Measurements from ENCODE around the gene SLC18A2.

SLC18A2 gene

DNA sequence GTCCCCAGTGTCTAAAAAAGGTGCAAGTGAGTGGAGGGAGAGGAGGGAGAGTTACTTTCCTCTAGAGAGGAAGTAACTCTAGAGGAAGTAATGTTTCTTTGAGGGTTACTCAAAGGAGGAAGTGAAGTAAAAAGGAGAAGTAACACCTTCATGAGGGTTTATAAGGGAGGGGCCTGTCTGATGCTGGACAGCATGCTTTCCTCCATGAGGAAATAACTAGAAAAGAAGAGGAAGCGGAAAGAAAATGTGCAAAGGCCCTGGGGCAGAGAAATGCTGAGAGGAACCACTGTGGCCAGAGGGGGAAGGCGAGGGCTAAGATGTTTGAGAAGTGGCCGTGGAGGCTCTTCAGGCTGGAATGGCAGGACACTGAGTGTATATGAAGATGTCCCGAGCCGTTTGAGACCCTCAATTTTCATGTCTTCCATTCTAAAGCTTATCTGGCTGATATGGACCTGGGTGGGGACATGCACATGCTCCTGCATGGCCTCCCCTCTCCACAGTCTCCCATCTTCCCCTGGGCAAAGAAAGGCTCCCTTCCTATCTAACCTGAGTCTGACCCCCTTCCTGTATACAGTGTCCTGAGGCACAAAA is 3.4 kb upstream of the SLC18A2 start:
- Histone ChIP-seq H3K9me3 (ENCODE audit: control insufficient read depth, insufficient read depth, low read length) (no peaks in the 10 kb centered on the region), H3K36me3 (ENCODE audit: control insufficient read depth, insufficient read depth, low read length) (no peaks in the 10 kb centered on the region), H3K27ac (ENCODE audit: low read length) (no peak overlapping the region), H3K27me3 (ENCODE audit: control insufficient read depth, insufficient read depth, low read length) (peaks cover 1% of the 10 kb centered on the region; the same call in 1 of the 2 replicates), H3K4me1 (ENCODE audit: control insufficient read depth, insufficient read depth, low read length) (no peaks in the 10 kb centered on the region), H3K4me3 (ENCODE audit: low read length) (no peak overlapping the region)
- no CpG with 5 or more reads among the region's 5 CpGs for WGBS (ENCODE audit: insufficient coverage, insufficient read length)
- no peak for DNase-seq (ENCODE audit: low read depth, low spot score)

DNA sequence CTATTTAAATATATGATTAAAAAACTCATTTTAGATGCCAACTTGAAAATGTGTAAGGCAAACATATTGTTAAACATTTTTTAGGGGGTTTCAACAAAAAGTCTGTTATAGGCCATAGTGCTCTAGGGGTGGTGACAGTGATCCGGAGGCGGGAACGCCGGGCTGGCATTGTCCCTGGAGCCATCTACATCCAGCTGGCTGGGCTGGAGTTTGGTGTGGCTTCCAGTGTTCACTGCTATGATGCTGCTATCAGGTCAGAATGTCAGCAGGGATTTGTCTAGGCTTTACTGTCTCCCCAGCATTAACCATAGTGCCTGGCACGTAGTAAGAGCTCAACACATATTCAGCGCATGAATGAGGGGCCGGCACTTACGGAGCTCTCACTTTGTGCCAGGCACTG is 1.9 kb upstream of the SLC18A2 start:
- Histone ChIP-seq H3K27ac (ENCODE audit: low read length) (no peak overlapping the region), H3K27me3 (ENCODE audit: control insufficient read depth, insufficient read depth, low read length) (peaks cover 1% of the 10 kb centered on the region; the same call in 1 of the 2 replicates), H3K4me1 (ENCODE audit: control insufficient read depth, insufficient read depth, low read length) (no peaks in the 10 kb centered on the region), H3K36me3 (ENCODE audit: control insufficient read depth, insufficient read depth, low read length) (no peaks in the 10 kb centered on the region), H3K9me3 (ENCODE audit: control insufficient read depth, insufficient read depth, low read length) (no peaks in the 10 kb centered on the region), H3K4me3 (ENCODE audit: low read length) (no peak overlapping the region)
- WGBS (ENCODE audit: insufficient coverage, insufficient read length) = no CpG with 5 or more reads among the region's 8 CpGs
- DNase-seq (ENCODE audit: low read depth, low spot score) = no peak

DNA sequence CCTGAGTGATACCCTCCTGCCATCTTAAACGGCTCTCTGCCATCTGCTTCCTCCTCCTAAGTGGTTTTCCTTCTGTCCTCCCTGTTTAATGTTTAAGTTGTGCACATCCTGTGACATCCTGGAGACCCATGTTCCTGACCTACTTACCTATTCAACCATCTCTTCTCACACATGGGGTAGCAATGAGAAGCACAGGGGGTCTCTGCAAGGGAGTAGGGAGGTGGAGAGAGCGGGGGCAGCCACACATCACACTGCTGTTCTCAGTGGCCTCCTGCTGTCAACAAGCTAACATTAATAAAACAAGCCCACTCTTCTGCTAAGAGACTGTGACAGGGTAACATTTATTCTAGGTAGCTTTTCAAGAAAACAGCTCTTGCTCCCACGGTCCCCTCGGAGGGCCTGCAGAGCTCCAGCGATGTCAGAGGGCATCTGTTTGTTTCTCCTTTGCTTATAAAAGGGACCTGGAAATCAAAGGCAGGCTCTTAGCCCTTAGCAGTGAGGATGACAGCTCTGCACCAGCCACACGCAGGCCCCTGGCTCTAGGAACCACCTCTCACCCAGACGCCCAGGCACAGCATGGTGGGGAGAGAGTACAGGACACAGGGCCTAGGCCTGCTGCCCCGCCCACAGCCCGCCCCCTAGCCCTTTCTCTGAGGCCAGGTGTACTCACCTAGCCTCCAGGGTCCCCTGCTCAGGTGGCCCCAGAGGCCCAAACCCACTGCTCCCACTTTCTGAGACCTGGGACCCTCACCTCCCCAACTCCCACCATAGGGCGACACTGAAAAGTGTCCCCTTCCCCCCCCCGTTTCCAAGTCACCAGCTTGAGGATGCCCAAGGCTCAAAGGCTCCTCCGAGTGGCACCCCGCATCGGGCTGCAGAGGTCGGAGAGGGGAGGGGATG is 943 bp upstream of the SLC18A2 start:
- Histone ChIP-seq H3K36me3 (ENCODE audit: control insufficient read depth, insufficient read depth, low read length) (no peaks in the 10 kb centered on the region), H3K27ac (ENCODE audit: low read length) (no peak overlapping the region), H3K9me3 (ENCODE audit: control insufficient read depth, insufficient read depth, low read length) (no peaks in the 10 kb centered on the region), H3K4me1 (ENCODE audit: control insufficient read depth, insufficient read depth, low read length) (no peaks in the 10 kb centered on the region), H3K4me3 (ENCODE audit: low read length) (peak overlapping the region; percentile 83; the same call in 1 of the 2 replicates), H3K27me3 (ENCODE audit: control insufficient read depth, insufficient read depth, low read length) (peaks cover 1% of the 10 kb centered on the region; the same call in 1 of the 2 replicates)
- no peak for DNase-seq (ENCODE audit: low read depth, low spot score)
- WGBS (ENCODE audit: insufficient coverage, insufficient read length) = no CpG with 5 or more reads among the region's 15 CpGs

DNA sequence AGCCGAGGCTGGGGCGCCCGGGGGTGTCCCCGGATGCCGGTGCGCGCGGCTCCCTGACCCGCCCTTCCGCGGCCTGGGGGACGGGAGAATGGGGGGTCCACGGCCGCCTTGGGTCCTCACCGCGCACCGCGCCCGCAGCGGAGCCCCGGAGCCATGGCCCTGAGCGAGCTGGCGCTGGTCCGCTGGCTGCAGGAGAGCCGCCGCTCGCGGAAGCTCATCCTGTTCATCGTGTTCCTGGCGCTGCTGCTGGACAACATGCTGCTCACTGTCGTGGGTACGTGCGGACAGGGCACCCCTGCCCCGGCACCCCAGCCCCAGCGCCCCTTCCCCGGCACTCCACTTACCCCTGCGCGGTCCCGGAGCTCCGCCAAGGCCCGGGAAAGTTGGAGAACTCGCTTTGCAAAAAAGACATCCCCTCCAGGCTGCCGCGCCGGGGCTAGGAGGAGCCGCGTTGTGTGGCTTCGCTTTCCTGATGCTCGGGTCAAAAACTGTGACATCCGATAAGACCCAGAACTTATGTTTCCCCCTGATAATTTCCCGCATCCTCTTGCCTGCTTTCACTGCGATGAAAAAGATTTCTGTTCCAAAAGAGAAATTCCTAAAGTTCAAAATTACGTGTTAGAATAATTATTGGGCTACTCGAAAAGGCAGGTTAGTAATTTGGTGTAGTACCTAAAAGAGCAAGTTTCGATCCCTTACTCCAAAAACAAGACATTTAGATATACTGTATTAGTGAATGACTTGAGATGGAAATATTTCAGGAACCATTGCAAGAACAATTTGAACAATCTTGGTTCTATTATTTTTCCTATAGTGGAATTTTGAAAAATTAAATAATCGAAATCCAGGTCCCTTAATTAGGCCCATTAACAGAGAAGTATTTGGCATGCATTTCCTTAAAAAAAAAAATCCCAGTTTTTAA is 888 bp downstream of the SLC18A2 start:
- Histone ChIP-seq H3K4me3 (ENCODE audit: low read length) (peak overlapping the region; percentile 83; the same call in 1 of the 2 replicates), H3K27me3 (ENCODE audit: control insufficient read depth, insufficient read depth, low read length) (peaks cover 1% of the 10 kb centered on the region; the same call in 1 of the 2 replicates), H3K36me3 (ENCODE audit: control insufficient read depth, insufficient read depth, low read length) (no peaks in the 10 kb centered on the region), H3K4me1 (ENCODE audit: control insufficient read depth, insufficient read depth, low read length) (no peaks in the 10 kb centered on the region), H3K27ac (ENCODE audit: low read length) (no peak overlapping the region), H3K9me3 (ENCODE audit: control insufficient read depth, insufficient read depth, low read length) (no peaks in the 10 kb centered on the region)
- WGBS (ENCODE audit: insufficient coverage, insufficient read length) = no CpG with 5 or more reads among the region's 56 CpGs
- DNase-seq (ENCODE audit: low read depth, low spot score) = no peak

DNA sequence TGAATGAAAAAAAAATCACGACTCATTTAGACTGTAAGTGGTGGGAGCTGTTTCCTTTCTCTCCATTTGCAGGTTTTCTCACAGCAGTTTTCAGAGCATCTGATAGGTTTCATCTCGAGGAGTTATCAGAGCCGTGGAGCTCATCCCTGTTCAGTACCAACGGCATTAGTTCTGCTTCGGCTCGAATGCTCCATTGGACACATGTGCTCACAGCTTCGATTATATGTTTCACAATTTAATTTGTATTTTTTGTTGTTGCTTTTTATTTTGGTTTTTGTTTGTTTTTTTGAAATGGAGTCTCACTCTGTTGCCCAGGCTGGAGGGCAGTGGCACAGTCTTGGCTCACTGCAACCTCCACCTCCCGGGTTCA is 1.5 kb downstream of the SLC18A2 start:
- H3K27ac ChIP-seq (ENCODE audit: low read length) = no peak overlapping the region
- WGBS (ENCODE audit: insufficient coverage, insufficient read length) = no CpG with 5 or more reads among the region's 8 CpGs
- peaks cover 1% of the 10 kb centered on the region; the same call in 1 of the 2 replicates for H3K27me3 ChIP-seq (ENCODE audit: control insufficient read depth, insufficient read depth, low read length)
- no peaks in the 10 kb centered on the region for H3K9me3 ChIP-seq (ENCODE audit: control insufficient read depth, insufficient read depth, low read length)
- H3K4me3 ChIP-seq (ENCODE audit: low read length) = no peak overlapping the region
- no peak for DNase-seq (ENCODE audit: low read depth, low spot score)
- no peaks in the 10 kb centered on the region for H3K36me3 ChIP-seq (ENCODE audit: control insufficient read depth, insufficient read depth, low read length)
- H3K4me1 ChIP-seq (ENCODE audit: control insufficient read depth, insufficient read depth, low read length) = no peaks in the 10 kb centered on the region

DNA sequence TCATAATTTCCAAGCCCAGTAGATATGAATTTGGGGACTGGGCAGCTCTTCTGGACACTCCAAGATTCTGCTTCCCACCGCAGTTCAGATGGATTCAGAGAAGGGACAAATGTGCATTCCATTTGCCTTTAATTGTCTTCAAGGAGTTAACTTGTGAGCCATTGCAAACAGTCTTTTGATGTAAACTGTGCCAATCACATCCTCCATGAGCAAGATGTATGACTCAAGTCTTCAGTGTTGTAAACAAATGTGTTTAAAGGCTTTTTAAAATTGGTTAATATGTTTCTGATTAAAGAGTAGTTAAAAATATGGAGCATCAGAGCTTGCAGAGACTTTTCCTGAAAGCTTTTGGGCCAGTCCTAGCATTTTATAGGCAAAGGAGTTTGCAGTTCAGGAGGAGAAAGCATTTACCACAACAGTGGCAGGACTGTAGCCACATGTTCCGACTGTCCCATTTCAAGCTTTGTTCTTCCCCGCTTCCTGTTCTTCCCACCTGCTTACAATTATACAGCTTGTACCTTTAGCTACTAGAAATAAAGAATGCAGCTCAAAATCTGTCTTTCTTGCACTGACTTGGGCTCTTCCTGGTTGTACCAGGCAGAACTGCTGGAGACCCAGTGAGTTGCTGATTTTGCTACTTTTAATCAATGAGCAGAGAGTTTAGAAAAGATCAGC is 6.2 kb downstream of the SLC18A2 start:
- no CpG with 5 or more reads among the region's 3 CpGs for WGBS (ENCODE audit: insufficient coverage, insufficient read length)
- Histone ChIP-seq H3K9me3 (ENCODE audit: control insufficient read depth, insufficient read depth, low read length) (no peaks in the 10 kb centered on the region), H3K36me3 (ENCODE audit: control insufficient read depth, insufficient read depth, low read length) (no peaks in the 10 kb centered on the region), H3K27ac (ENCODE audit: low read length) (no peak overlapping the region), H3K4me3 (ENCODE audit: low read length) (no peak overlapping the region), H3K4me1 (ENCODE audit: control insufficient read depth, insufficient read depth, low read length) (no peaks in the 10 kb centered on the region), H3K27me3 (ENCODE audit: control insufficient read depth, insufficient read depth, low read length) (no peaks in the 10 kb centered on the region; the same call in 1 of the 2 replicates)
- no peak for DNase-seq (ENCODE audit: low read depth, low spot score)

DNA sequence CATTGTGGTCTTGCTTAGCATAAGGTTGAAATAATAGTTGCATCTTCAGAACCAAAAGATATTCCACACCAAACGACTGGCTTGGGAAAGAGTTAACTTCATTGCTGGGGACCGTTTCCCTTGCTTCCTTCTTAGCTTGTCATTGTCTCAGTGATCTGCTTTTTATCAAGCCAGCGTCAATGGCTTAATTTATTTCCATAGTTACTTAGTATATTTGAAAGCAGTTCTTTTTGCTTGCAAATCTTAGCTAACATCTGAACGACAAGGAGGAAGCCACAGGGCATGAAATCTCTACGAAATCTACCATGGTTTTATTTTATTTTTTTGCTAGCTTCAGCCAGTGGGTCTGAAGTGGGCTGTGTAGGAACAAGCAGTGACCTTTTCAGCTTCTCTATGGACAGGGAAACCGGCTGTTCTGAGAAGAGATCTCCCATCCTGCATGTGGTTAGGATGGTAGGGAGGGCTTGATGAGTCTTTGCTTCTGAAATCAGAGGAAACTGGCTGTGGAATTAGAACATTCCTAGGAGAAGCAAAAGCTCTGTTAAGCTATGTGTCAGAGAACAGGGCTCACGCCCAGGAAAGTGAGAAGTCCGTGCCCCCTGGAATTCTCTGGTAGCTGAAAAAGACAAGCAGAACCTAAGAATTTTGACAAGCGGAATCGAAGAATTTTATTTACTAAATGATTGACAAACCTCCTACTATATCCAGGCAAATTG is 8.0 kb downstream of the SLC18A2 start:
- H3K36me3 ChIP-seq (ENCODE audit: control insufficient read depth, insufficient read depth, low read length) = no peaks in the 10 kb centered on the region
- no peak overlapping the region for H3K27ac ChIP-seq (ENCODE audit: low read length)
- no peak for DNase-seq (ENCODE audit: low read depth, low spot score)
- H3K27me3 ChIP-seq (ENCODE audit: control insufficient read depth, insufficient read depth, low read length) = no peaks in the 10 kb centered on the region
- no peaks in the 10 kb centered on the region for H3K9me3 ChIP-seq (ENCODE audit: control insufficient read depth, insufficient read depth, low read length)
- H3K4me3 ChIP-seq (ENCODE audit: low read length) = no peak overlapping the region
- H3K4me1 ChIP-seq (ENCODE audit: control insufficient read depth, insufficient read depth, low read length) = peaks cover 3% of the 10 kb centered on the region; the same call in 1 of the 2 replicates
- no CpG with 5 or more reads among the region's 10 CpGs for WGBS (ENCODE audit: insufficient coverage, insufficient read length)

DNA sequence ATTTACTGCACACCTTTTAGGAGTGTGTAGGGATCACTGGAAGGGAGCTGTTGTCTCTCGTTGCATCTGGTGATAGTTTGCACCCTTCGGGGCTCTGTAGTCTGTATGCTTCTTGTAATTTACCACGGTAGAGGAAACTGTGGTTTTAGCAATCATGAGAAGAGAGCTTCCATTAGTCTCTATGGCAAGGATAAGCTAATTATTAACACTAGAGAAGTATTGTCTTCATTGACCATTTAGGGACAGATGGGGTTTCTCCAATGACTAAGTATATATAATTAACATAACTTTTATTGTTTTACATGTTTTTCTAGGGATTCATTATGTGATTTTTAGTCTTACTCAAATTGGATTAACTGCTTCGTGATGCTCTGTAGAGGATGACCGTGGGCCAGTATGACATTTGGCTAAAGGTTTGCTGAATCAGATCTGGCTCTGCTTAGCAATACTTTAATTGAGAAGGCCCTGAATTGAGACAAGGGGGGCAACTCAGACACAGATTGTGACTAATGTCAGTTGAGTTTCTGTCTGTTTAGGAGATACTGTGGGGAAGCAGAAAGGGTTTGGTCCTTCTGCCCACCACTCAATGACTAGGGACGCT is 8.7 kb downstream of the SLC18A2 start:
- Histone ChIP-seq H3K36me3 (ENCODE audit: control insufficient read depth, insufficient read depth, low read length) (no peaks in the 10 kb centered on the region), H3K27me3 (ENCODE audit: control insufficient read depth, insufficient read depth, low read length) (no peaks in the 10 kb centered on the region), H3K4me1 (ENCODE audit: control insufficient read depth, insufficient read depth, low read length) (peaks cover 3% of the 10 kb centered on the region; the same call in 1 of the 2 replicates), H3K9me3 (ENCODE audit: control insufficient read depth, insufficient read depth, low read length) (no peaks in the 10 kb centered on the region), H3K4me3 (ENCODE audit: low read length) (no peak overlapping the region), H3K27ac (ENCODE audit: low read length) (no peak overlapping the region)
- no CpG with 5 or more reads among the region's 6 CpGs for WGBS (ENCODE audit: insufficient coverage, insufficient read length)
- no peak for DNase-seq (ENCODE audit: low read depth, low spot score)

DNA sequence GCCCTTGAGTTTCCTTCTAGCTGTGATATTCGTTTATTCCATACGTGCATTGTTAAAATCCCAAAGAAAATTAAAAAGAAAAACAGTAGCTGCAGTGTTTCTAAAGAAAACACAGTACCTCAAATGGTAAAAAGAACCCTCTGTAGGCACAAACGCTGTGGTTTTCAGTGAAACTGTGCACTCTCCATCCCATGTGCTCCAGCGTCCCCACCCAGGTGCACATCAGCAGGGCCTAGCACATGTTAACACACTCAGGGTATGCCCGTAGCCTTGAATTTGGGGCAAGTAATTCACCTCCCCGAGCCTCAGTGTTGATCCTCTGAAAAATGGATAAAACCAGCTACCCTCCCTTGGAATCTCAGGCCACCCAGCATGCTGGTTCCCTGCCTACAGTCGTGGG is 9.5 kb downstream of the SLC18A2 start:
- H3K4me1 ChIP-seq (ENCODE audit: control insufficient read depth, insufficient read depth, low read length) = peaks cover 3% of the 10 kb centered on the region; the same call in 1 of the 2 replicates
- no peak overlapping the region for H3K27ac ChIP-seq (ENCODE audit: low read length)

More for the DNA sequence above, 9.5 kb downstream of the SLC18A2 start:
- no peak overlapping the region for H3K4me3 ChIP-seq (ENCODE audit: low read length)
- no peaks in the 10 kb centered on the region for H3K36me3 ChIP-seq (ENCODE audit: control insufficient read depth, insufficient read depth, low read length)
- WGBS (ENCODE audit: insufficient coverage, insufficient read length) = no CpG with 5 or more reads among the region's 7 CpGs
- no peaks in the 10 kb centered on the region for H3K27me3 ChIP-seq (ENCODE audit: control insufficient read depth, insufficient read depth, low read length)
- H3K9me3 ChIP-seq (ENCODE audit: control insufficient read depth, insufficient read depth, low read length) = no peaks in the 10 kb centered on the region
- DNase-seq (ENCODE audit: low read depth, low spot score) = no peak

All from iPS DF 6.9 (cell line).